ENCODE data around the gene CD24. TPM values are rescaled to one million over a fixed set of nuclear protein-coding genes. Genes with fewer than 3 reads are reported as not detected.

The CD24 gene
- total RNA-seq, 1 experiment from 2014 or later = 57.4 TPM

DNA sequence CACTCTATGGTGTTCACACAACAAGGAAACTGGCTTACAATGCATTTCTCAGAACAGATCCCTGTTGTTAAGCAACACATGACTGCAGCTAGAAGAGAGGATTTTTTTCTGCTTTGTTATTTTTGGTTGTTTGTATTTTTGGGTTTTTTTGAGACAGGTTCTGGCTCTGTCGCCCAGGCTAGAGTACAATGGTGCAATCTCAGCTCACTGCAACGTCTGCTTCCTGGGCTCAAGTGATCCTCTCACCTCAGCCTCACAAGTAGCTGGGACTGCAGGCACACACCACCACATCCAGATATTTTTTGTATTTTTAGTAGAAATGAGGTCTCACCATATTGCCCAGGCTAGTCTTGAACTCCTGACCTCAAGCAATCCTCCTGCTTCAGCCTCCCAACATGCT is 12.7 kb downstream of the CD24 start:
- ChIA-PET POLR2A (no interaction called here), CTCF (no interaction called here)
- no peaks in the 10 kb centered on the region for H3K9me3 ChIP-seq (ENCODE audit: control insufficient read depth, insufficient read depth, low read depth, low read length)
- no peak for ATAC-seq
- no peaks in the 10 kb centered on the region for H3K36me3 ChIP-seq (ENCODE audit: control insufficient read depth, insufficient read depth, low read length)
- no peak overlapping the region for H3K27ac ChIP-seq (ENCODE audit: low read length)
- H3K4me3 ChIP-seq (ENCODE audit: low read depth in 2 of 2, low read length in 2 of 2) = no peak overlapping the region
- no peak for DNase-seq (ENCODE audit: low read depth, low spot score)
- H3K27me3 ChIP-seq (ENCODE audit: control insufficient read depth, insufficient read depth, low read length) = no peaks in the 10 kb centered on the region
- TF ChIP-seq TCF7L2 (IDR thresholded peaks at IDR 0.05; ENCODE audit: low read depth, low read length) (no peak), SIN3A (IDR thresholded peaks at IDR 0.05; ENCODE audit: borderline replicate concordance, insufficient read depth, low read depth, low read length) (no peak), REST (IDR thresholded peaks at IDR 0.05; ENCODE audit: insufficient read depth in 1 of 2, low read depth in 2 of 2, low read length in 1 of 2) (no peak), POLR2AphosphoS5 (IDR thresholded peaks at IDR 0.05; ENCODE audit: low read depth, low read length) (no peak), CTCF (IDR thresholded peaks at IDR 0.05) (no peak)
- no TSS peak for BruUV-seq (replicated peaks)
- in situ Hi-C loops (cut with HindIII; ENCODE audit: low pct_unique_long_range_greater_than_20kb, low sequenced_read_pairs) = no loop called here
- intact Hi-C loops (cut with micrococcal nuclease; ENCODE audit: unreplicated experiment) = no loop called here
- no peaks in the 10 kb centered on the region for H3K4me1 ChIP-seq (ENCODE audit: control insufficient read depth, insufficient read depth, low read length)

DNA sequence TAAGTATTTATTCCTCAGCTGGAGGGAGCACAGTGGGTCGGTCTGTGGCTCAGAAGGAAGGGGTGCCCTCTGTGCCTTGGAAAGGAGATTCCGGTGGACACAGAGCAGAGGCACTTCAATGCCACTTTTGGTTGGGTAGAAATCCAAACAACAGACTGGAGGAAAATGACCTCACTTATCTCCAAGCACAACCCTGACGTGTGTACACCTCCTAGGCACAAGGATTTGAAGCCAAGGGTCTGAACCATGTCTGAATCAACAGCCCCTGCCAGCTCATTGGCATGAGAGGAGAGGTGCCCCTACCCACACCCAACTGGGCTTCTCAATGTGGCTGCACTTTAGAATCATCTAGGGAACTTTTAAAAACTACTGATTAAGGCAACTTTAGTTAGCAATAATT is 13.4 kb downstream of the CD24 start:
- Histone ChIP-seq H3K9me3 (ENCODE audit: control insufficient read depth, insufficient read depth, low read depth, low read length) (no peaks in the 10 kb centered on the region), H3K36me3 (ENCODE audit: control insufficient read depth, insufficient read depth, low read length) (no peaks in the 10 kb centered on the region), H3K4me3 (ENCODE audit: low read depth in 2 of 2, low read length in 2 of 2) (no peak overlapping the region), H3K27ac (ENCODE audit: low read length) (no peak overlapping the region), H3K27me3 (ENCODE audit: control insufficient read depth, insufficient read depth, low read length) (no peaks in the 10 kb centered on the region), H3K4me1 (ENCODE audit: control insufficient read depth, insufficient read depth, low read length) (no peaks in the 10 kb centered on the region)
- no TSS peak for BruUV-seq (replicated peaks)
- ChIA-PET CTCF (no interaction called here), POLR2A (no interaction called here)
- intact Hi-C loops (cut with micrococcal nuclease; ENCODE audit: unreplicated experiment) (no loop called here), in situ Hi-C loops (cut with HindIII; ENCODE audit: low pct_unique_long_range_greater_than_20kb, low sequenced_read_pairs) (no loop called here)
- ATAC-seq (no peak), DNase-seq (ENCODE audit: low read depth, low spot score) (no peak)
- no peak for TF ChIP-seq TCF7L2 (IDR thresholded peaks at IDR 0.05; ENCODE audit: low read depth, low read length)
- no peak for TF ChIP-seq SIN3A (IDR thresholded peaks at IDR 0.05; ENCODE audit: borderline replicate concordance, insufficient read depth, low read depth, low read length)
- TF ChIP-seq POLR2AphosphoS5 (IDR thresholded peaks at IDR 0.05; ENCODE audit: low read depth, low read length) = no peak
- no peak for TF ChIP-seq CTCF (IDR thresholded peaks at IDR 0.05)
- TF ChIP-seq REST (IDR thresholded peaks at IDR 0.05; ENCODE audit: insufficient read depth in 1 of 2, low read depth in 2 of 2, low read length in 1 of 2) = no peak

Data from Panc1 (cell line).